Psoas muscle (tissue), 8 donors: ENCODE results near the gene RPL27A. TPM values are rescaled to one million over a fixed set of nuclear protein-coding genes. Genes with fewer than 3 reads are reported as not detected.
"Not testable (repeated sequence)": the region's sequence is repeated elsewhere in the genome, so short reads cannot be mapped to it uniquely, and the experiment has no call there.

ENCODE experiments used
- ATAC-seq, 4 donors: fragments of 200-7000 bp; cut with Tn5 transposase; one replicate each; pipeline ENCODE4 v1.9.1; 2020; ENCODE audit warnings: moderate library complexity in 3 of 4, mild to moderate bottlenecking in 2 of 4
- DNase-seq, 2 donors: peaks; one replicate each; pipeline ENCODE4 v3.0.0-alpha.2; 2020
- H3K27ac ChIP-seq: fragments of 200-600 bp; one replicate; pipeline ENCODE4 v1.8.0; 2022
- H3K27me3 ChIP-seq, 3 donors: fragments of 200-600 bp in 1 of 3; one replicate each; pipeline versions ENCODE4 v1.6.1 to v1.8.0; 2013 to 2022; ENCODE audit warnings: low read length in 2 of 3, mild to moderate bottlenecking in 2 of 3, moderate library complexity in 1 of 3; ENCODE audit not compliant: insufficient read depth in 3 of 3
- H3K36me3 ChIP-seq, 2 donors: fragments of 200-600 bp in 1 of 2; one replicate each; pipeline versions ENCODE4 v1.6.1 to v1.8.0; 2013 to 2022; ENCODE audit warnings: low read depth in 1 of 2, mild to moderate bottlenecking in 1 of 2, moderate library complexity in 1 of 2; ENCODE audit not compliant: insufficient read depth in 1 of 2
- H3K4me1 ChIP-seq: fragments of 200-600 bp; one replicate; pipeline ENCODE4 v1.8.0; 2022
- H3K4me3 ChIP-seq: fragments of 200-600 bp; one replicate; pipeline ENCODE4 v1.8.0; 2022; ENCODE audit warnings: mild to moderate bottlenecking
- H3K9me3 ChIP-seq: fragments of 200-600 bp; one replicate; pipeline ENCODE4 v1.8.0; 2022
- WGBS, 3 donors: extraction: QIAGEN DNeasy Blood & Tissue Kit; methylation state at CpG; one replicate each; pipeline versions ENCODE4 v1.1.6 to v1.1.7; 2013; 5-methylcytosine and 5-hydroxymethylcytosine counted together
- intact Hi-C, 2 donors: fragments of 100-400 bp; cut with DNase I; formaldehyde crosslinking; loops; one replicate each; pipeline versions ENCODE4 v1.11.0 to v1.14.2; 2022
- polyA plus RNA-seq, 3 donors: library from polyadenylated mRNA; stranded (reverse); fragments of 200-250 nt; gene quantifications; one replicate each; pipeline ENCODE4 v1.2.3, GENCODE V29; 2013
- total RNA-seq, 4 donors: library from RNA; stranded (reverse); fragmentation: NEBNext Ultra II Directional in 2 of 4; extraction: Animal tissue kit (Norgen Biotek cat#: 25700) in 2 of 4; gene quantifications; one replicate each; pipeline versions ENCODE4 v1.2.1 to v1.2.4, GENCODE V29; 2021 to 2023
- TF ChIP-seq, protein P1 (sequence below): fragments of 200-600 bp; IDR thresholded peaks from one replicate; pipeline ENCODE4 v1.8.0; 2022; ENCODE audit warnings: antibody characterized with exemption
- donor health status: healthy with polysubstance abuse.
- donor health status: DM: no; HTN: no; CAD: no; lungs with moderate emphysema.
- donor health status: Bipolar disorder and iron deficiency.
- donor health status: healthy.
- donor health status: DM: yes; HTN: yes; CAD: no.
- donor health status: DM: no; HTN: no; CAD: no.
- donor health status: DM: no; HTN: no; CAD: no.
- donor health status: DM: yes; HTN: yes; CAD: no.

The RPL27A gene
- total and polyA plus RNA-seq, 7 donors, result 308 to 2,060 (median 673) TPM

DNA sequence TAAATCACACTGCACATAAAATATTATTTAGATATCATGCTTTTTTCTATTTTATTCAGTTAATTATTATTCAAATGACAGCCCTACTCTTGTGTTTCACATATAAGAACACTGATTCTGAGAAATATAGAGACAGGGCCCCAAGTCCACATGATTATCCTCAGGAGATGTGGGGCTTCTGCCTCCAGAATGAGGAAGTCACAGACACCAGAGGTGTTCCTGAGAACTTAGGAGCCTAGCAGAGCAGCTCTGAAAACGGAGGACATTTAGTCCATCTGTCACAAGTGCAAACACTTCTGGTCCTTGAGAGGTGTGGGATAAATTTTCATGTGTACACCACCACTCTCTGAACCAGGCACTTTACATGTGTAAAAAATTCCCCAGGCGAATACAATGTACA lies 26.3 kb upstream of the RPL27A start:
- ATAC-seq (no peak), DNase-seq (no peak)
- no peak overlapping the region for H3K4me3 ChIP-seq
- H3K27ac ChIP-seq, result no peak overlapping the region
- peaks cover 4 to 5% of the 10 kb centered on the region in 2 donors for H3K36me3 ChIP-seq
- H3K9me3 ChIP-seq, result no peaks in the 10 kb centered on the region
- no peaks in the 10 kb centered on the region for H3K27me3 ChIP-seq
- 82 to 85% (median 83%) methylated on average over 2 of the region's 2 CpGs for WGBS, 3 donors
- intact Hi-C loops, result no loop called here
- no peaks in the 10 kb centered on the region for H3K4me1 ChIP-seq
- TF ChIP-seq, protein P1, sequence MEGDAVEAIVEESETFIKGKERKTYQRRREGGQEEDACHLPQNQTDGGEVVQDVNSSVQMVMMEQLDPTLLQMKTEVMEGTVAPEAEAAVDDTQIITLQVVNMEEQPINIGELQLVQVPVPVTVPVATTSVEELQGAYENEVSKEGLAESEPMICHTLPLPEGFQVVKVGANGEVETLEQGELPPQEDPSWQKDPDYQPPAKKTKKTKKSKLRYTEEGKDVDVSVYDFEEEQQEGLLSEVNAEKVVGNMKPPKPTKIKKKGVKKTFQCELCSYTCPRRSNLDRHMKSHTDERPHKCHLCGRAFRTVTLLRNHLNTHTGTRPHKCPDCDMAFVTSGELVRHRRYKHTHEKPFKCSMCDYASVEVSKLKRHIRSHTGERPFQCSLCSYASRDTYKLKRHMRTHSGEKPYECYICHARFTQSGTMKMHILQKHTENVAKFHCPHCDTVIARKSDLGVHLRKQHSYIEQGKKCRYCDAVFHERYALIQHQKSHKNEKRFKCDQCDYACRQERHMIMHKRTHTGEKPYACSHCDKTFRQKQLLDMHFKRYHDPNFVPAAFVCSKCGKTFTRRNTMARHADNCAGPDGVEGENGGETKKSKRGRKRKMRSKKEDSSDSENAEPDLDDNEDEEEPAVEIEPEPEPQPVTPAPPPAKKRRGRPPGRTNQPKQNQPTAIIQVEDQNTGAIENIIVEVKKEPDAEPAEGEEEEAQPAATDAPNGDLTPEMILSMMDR, result no peak

DNA sequence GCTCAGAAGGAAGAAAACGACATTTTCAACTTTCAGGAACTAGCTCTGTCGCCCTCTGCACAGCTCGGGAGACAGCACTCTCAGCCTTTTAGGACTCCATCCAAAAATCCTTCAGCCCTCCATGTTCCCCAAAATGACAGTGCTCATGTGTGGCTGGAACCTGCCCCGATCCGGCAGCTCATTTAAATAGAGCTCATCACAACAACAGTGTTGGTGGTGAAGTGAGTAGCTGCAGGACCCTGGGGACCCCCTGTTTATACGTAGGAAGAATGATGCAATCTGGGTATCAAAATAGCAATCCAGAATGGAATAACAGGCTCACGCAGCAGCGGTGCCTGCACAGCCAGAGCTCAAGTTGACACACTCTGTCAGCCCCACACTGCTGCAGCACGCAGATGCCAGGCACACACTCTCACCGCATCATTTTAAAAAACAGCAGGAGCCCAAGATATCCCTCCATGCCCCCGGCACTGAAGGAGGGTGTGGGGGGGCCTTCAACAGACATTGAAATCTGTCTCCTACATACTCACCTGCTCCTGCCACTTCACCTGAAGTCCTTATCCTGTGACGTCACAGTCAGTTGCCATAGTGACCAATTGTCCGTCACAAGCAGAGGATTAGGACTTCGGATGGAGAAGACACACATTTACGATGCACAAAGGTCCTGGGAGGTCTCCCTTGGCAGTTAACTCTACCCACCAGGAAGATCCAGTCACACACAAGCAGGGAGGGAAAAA lies 24.1 kb upstream of the RPL27A start:
- Histone ChIP-seq H3K4me3 (no peak overlapping the region), H3K4me1 (no peaks in the 10 kb centered on the region), H3K27me3 (no peaks in the 10 kb centered on the region), H3K36me3 (peaks cover 4 to 7% of the 10 kb centered on the region in 2 donors), H3K9me3 (no peaks in the 10 kb centered on the region), H3K27ac (no peak overlapping the region)
- DNase-seq, result peak in 1 of 2 donors; percentile 64
- TF ChIP-seq, protein P1, result no peak
- ATAC-seq, result peak in 3 of 4 donors; percentile 23 to 64 (median 30)
- intact Hi-C loops, result no loop called here
- WGBS, 3 donors, result 56 to 65% (median 61%) methylated on average over 15 of the region's 15 CpGs

DNA sequence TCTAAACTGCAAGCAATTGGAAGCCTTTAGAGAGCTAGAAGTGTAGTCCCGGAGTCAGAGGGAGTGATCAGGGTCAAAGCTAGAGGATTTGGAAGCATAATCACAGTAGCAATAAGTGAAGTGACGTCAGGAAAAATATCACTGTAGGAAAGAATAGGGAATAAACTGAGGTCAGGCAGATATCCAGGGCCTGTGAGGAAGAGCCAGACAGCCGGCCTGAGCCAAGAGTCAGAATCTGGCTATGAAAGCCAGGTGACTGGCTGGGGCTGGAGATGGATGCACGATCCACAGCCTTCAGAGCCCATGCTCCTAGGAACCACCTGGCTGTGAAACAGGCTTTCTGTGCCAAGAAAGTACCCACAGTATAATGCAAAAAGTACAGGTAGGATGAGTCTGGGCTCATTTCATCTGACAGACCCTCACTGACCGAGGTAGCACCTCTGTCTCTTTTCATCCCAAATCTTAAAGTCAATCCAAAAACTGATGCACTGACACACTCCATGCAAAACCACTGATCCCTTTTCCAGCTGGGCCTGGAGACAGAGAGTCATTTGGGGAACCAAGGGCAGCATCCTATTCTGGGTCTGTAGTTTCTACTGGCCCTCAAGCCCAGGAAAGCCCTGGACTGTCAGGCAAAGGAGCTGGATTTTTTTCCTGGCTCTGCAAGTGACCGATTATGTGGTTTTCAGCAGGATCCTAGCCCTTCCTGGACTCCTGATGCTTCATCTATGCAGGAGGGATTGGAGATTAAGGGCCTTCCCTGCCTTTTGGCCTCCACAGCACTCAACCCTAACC lies 21.4 kb upstream of the RPL27A start:
- WGBS, 3 donors, result 66 to 80% (median 70%) methylated on average over 6 of the region's 6 CpGs
- TF ChIP-seq, protein P1, result no peak
- ATAC-seq (no peak), DNase-seq (no peak)
- H3K4me1 ChIP-seq, result no peaks in the 10 kb centered on the region
- no peak overlapping the region for H3K4me3 ChIP-seq
- intact Hi-C loops, result no loop called here
- no peak overlapping the region for H3K27ac ChIP-seq
- H3K9me3 ChIP-seq, result no peaks in the 10 kb centered on the region
- H3K36me3 ChIP-seq, result peaks cover 6 to 11% of the 10 kb centered on the region in 2 donors
- H3K27me3 ChIP-seq, result no peaks in the 10 kb centered on the region

GRCh38 chr11:8665222-8665621 lies 17.4 kb upstream of the RPL27A start:
- no peak overlapping the region for H3K4me3 ChIP-seq
- ATAC-seq (no peak), DNase-seq (no peak)
- 95 to 100% (median 97%) methylated on average over 1 of the region's 1 CpG for WGBS, 3 donors
- intact Hi-C loops, result no loop called here
- H3K9me3 ChIP-seq, result no peaks in the 10 kb centered on the region
- H3K36me3 ChIP-seq, result peaks cover 6 to 28% of the 10 kb centered on the region in 2 donors
- H3K4me1 ChIP-seq, result no peaks in the 10 kb centered on the region
- no peak overlapping the region for H3K27ac ChIP-seq
- H3K27me3 ChIP-seq, result no peaks in the 10 kb centered on the region
- TF ChIP-seq, protein P1, result no peak

- intact Hi-C loops, H3K27me3 ChIP-seq, H3K27ac ChIP-seq, H3K9me3 ChIP-seq, H3K4me1 ChIP-seq, ATAC-seq, H3K4me3 ChIP-seq, DNase-seq: not testable (repeated sequence)
- peaks cover 1 to 38% of the 10 kb centered on the region in 2 donors for H3K36me3 ChIP-seq
- 90 to 95% (median 93%) methylated on average over 6 of the region's 6 CpGs for WGBS, 3 donors
Observed at GRCh38 chr11:8670081-8670480, 12.5 kb upstream of the RPL27A start.
